Mesendoderm (in vitro differentiated cells): ENCODE data around the gene NDUFA12.

Source experiments
- DNase-seq: peaks from one replicate; pipeline ENCODE4 v3.0.0; 2013
- H2AK5ac ChIP-seq: 2 replicates; pipeline ENCODE4 v1.6.1; 2013; ENCODE audit warnings: low read length, inconsistent platforms
- H2BK120ac ChIP-seq: 2 replicates; pipeline ENCODE4 v1.6.1; 2013; ENCODE audit warnings: low read depth, mild to moderate bottlenecking, low read length, moderate library complexity, mixed read lengths
- H2BK15ac ChIP-seq: replicated peaks from 2 replicates; pipeline ENCODE4 v1.6.1; 2013; ENCODE audit warnings: low read depth, mild to moderate bottlenecking, moderate library complexity
- H2BK5ac ChIP-seq: 2 replicates; pipeline ENCODE4 v1.6.1; 2013; ENCODE audit warnings: low read length, inconsistent platforms
- H3K18ac ChIP-seq: 2 replicates; pipeline ENCODE4 v1.6.1; 2013; ENCODE audit warnings: mild to moderate bottlenecking, low read length, mixed read lengths
- H3K23ac ChIP-seq: one replicate; pipeline ENCODE4 v1.6.1; 2013; ENCODE audit warnings: low read length
- H3K27ac ChIP-seq: 2 replicates; pipeline ENCODE4 v1.5.1; 2013; ENCODE audit warnings: low read depth, mild to moderate bottlenecking, inconsistent platforms, low read length, moderate library complexity
- H3K27me3 ChIP-seq: 2 replicates; pipeline ENCODE4 v1.6.1; 2013; ENCODE audit warnings: low read length, control low read depth, mild to moderate bottlenecking, inconsistent platforms; ENCODE audit not compliant: insufficient read depth, poor library complexity
- H3K36me3 ChIP-seq: 2 replicates; pipeline ENCODE4 v1.6.1; 2013; ENCODE audit warnings: low read length, inconsistent platforms; ENCODE audit not compliant: control insufficient read depth, insufficient read depth
- H3K4ac ChIP-seq: one replicate; pipeline ENCODE4 v1.6.1; 2013; ENCODE audit warnings: low read depth, mild to moderate bottlenecking, low read length, moderate library complexity
- H3K4me1 ChIP-seq: 2 replicates; pipeline ENCODE4 v1.6.1; 2013; ENCODE audit warnings: low read depth, low read length, inconsistent platforms; ENCODE audit not compliant: control insufficient read depth
- H3K4me2 ChIP-seq: 2 replicates; pipeline ENCODE4 v1.6.1; 2013; ENCODE audit warnings: low read length
- H3K4me3 ChIP-seq: 2 replicates; pipeline ENCODE4 v1.5.1; 2013; ENCODE audit warnings: mild to moderate bottlenecking, low read length
- H3K56ac ChIP-seq: one replicate; pipeline ENCODE4 v1.6.1; 2013; ENCODE audit warnings: low read length
- H3K79me1 ChIP-seq: 2 replicates; pipeline ENCODE4 v1.6.1; 2013; ENCODE audit warnings: low read length, inconsistent platforms
- H3K79me2 ChIP-seq: 2 replicates; pipeline ENCODE4 v1.6.1; 2013; ENCODE audit warnings: mild to moderate bottlenecking, low read length; ENCODE audit not compliant: control insufficient read depth, insufficient read depth
- H3K9ac ChIP-seq: 2 replicates; pipeline ENCODE4 v1.6.1; 2013; ENCODE audit warnings: low read length, inconsistent platforms
- H4K5ac ChIP-seq: one replicate; pipeline ENCODE4 v1.6.1; 2013; ENCODE audit warnings: low read length
- H4K8ac ChIP-seq: one replicate; pipeline ENCODE4 v1.6.1; 2013; ENCODE audit warnings: low read depth, mild to moderate bottlenecking, control low read depth, low read length, moderate library complexity
- WGBS: extraction: QIAGEN DNeasy Blood & Tissue Kit; methylation state at CpG from one replicate; pipeline ENCODE4 v1.1.7; 2013; ENCODE audit warnings: low lambda C conversion rate, missing lambda C conversion rate; ENCODE audit not compliant: insufficient coverage; ENCODE audit errors: extremely low coverage; 5-methylcytosine and 5-hydroxymethylcytosine counted together

Gene NDUFA12

GRCh38 chr12:95016120-95016519 lies 12.6 kb upstream of the NDUFA12 start:
- no peaks in the 10 kb centered on the region for H3K4me1 ChIP-seq
- 100% methylated on average over 2 of the region's 2 CpGs for WGBS
- no peak overlapping the region for H3K9ac ChIP-seq
- no peak overlapping the region for H2BK5ac ChIP-seq
- no peak overlapping the region for H3K18ac ChIP-seq
- H2BK15ac ChIP-seq: no peak overlapping the region
- H2BK120ac ChIP-seq: no peak overlapping the region
- H3K27me3 ChIP-seq: no peaks in the 10 kb centered on the region
- no peak overlapping the region for H3K56ac ChIP-seq
- no peaks in the 10 kb centered on the region for H3K79me1 ChIP-seq
- H3K4me3 ChIP-seq: no peak overlapping the region
- H3K4me2 ChIP-seq: no peak overlapping the region
- no peak overlapping the region for H3K4ac ChIP-seq
- H2AK5ac ChIP-seq: no peak overlapping the region
- H3K79me2 ChIP-seq: no peaks in the 10 kb centered on the region
- H3K36me3 ChIP-seq: no peaks in the 10 kb centered on the region
- H3K27ac ChIP-seq: no peak overlapping the region
- no peak for DNase-seq
- no peak overlapping the region for H4K5ac ChIP-seq
- H3K23ac ChIP-seq: no peak overlapping the region
- H4K8ac ChIP-seq: no peak overlapping the region

DNA sequence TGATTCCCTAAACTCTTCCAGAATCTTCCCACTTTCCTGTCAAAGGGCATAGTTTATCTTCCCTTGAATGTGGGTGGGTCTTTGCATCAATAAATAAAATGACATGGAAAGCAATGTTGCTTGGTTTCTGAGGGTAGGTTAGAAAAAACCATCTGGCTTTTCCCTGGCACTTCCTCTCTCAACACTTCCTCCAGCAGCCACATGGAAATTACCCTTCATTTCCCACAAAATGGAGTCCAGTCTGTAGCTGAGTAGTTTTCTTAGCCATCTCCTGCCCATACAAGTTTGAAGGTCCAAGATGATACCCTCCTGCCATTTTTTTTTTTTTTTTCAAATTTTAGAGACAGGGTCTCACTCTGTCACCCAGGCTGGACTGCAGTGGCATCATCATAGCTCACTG lies 11.1 kb upstream of the NDUFA12 start:
- H3K79me2 ChIP-seq: no peaks in the 10 kb centered on the region
- H2BK120ac ChIP-seq: no peak overlapping the region
- H3K9ac ChIP-seq: no peak overlapping the region
- no peak overlapping the region for H4K5ac ChIP-seq
- no peak overlapping the region for H3K27ac ChIP-seq
- no peak overlapping the region for H3K4me3 ChIP-seq
- no peak overlapping the region for H4K8ac ChIP-seq
- H3K56ac ChIP-seq: no peak overlapping the region
- no peaks in the 10 kb centered on the region for H3K79me1 ChIP-seq
- H3K18ac ChIP-seq: no peak overlapping the region
- no peak overlapping the region for H2BK15ac ChIP-seq
- no peak overlapping the region for H3K4me2 ChIP-seq
- H2AK5ac ChIP-seq: no peak overlapping the region
- no peak overlapping the region for H3K23ac ChIP-seq
- no peaks in the 10 kb centered on the region for H3K27me3 ChIP-seq
- DNase-seq: no peak
- no peaks in the 10 kb centered on the region for H3K36me3 ChIP-seq
- H2BK5ac ChIP-seq: no peak overlapping the region
- H3K4ac ChIP-seq: no peak overlapping the region
- H3K4me1 ChIP-seq: no peaks in the 10 kb centered on the region

- Histone ChIP-seq H3K4me1 (no peaks in the 10 kb centered on the region), H3K36me3 (no peaks in the 10 kb centered on the region), H4K8ac (no peak overlapping the region), H3K56ac (no peak overlapping the region), H3K27ac (no peak overlapping the region), H3K4me2 (no peak overlapping the region), H2BK120ac (no peak overlapping the region), H3K9ac (no peak overlapping the region), H3K4ac (no peak overlapping the region), H2BK15ac (no peak overlapping the region), H3K79me1 (peaks cover 2% of the 10 kb centered on the region), H3K4me3 (no peak overlapping the region), H2AK5ac (no peak overlapping the region), H4K5ac (no peak overlapping the region), H2BK5ac (no peak overlapping the region), H3K79me2 (no peaks in the 10 kb centered on the region), H3K18ac (no peak overlapping the region), H3K27me3 (no peaks in the 10 kb centered on the region), H3K23ac (no peak overlapping the region)
- WGBS: no CpG with 5 or more reads among the region's 4 CpGs
- no peak for DNase-seq
These were observed 2.7 kb upstream of the NDUFA12 start for GRCh38 chr12:95006206-95006605.

DNA sequence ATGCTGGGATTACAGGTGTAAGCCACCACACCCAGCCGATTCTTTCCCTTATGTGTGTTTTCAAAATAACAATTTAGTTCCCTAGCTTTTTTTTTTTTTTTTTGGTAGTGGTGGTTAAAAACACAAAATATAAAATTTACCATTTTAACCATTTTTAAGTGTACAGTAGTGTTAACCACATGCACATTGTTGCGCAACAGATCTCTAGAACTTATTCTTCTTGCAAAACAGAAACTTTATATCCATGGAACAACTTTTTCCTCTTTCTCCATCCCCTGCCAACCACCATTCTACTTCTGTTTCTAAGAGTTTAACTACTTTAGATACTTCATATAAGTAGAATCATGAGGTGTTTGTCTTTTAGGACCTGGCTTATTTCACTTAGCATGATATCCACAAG lies 1.1 kb upstream of the NDUFA12 start:
- DNase-seq: no peak
- H3K4me3 ChIP-seq: no peak overlapping the region
- no peak overlapping the region for H3K56ac ChIP-seq
- no peaks in the 10 kb centered on the region for H3K4me1 ChIP-seq
- H2AK5ac ChIP-seq: no peak overlapping the region
- no peak overlapping the region for H2BK120ac ChIP-seq
- no peak overlapping the region for H3K4ac ChIP-seq
- no peaks in the 10 kb centered on the region for H3K79me2 ChIP-seq
- H3K27me3 ChIP-seq: no peaks in the 10 kb centered on the region
- peaks cover 2% of the 10 kb centered on the region for H3K79me1 ChIP-seq
- H3K4me2 ChIP-seq: no peak overlapping the region
- H3K36me3 ChIP-seq: no peaks in the 10 kb centered on the region
- H3K18ac ChIP-seq: no peak overlapping the region
- H2BK15ac ChIP-seq: no peak overlapping the region
- H2BK5ac ChIP-seq: no peak overlapping the region
- H3K9ac ChIP-seq: no peak overlapping the region
- no peak overlapping the region for H4K5ac ChIP-seq
- no peak overlapping the region for H4K8ac ChIP-seq
- no CpG with 5 or more reads among the region's 2 CpGs for WGBS
- no peak overlapping the region for H3K27ac ChIP-seq
- no peak overlapping the region for H3K23ac ChIP-seq

DNA sequence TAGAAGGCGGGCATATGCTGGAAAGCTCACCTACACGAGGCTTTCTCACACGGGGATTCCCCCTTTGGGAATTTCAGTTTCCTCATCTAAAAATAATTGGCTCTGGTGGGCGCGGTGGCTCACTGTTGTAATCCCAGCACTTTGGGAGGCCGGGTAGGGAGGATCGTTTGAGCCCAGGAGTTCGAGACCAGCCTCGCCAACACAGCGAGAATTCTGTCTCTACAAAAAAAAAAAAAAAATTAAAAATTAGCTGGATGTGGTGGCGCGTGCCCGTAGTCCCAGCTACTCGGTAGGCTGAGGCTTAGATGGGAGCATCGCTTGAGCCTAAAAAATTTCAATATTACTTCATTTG lies 400 bp upstream of the NDUFA12 start:
- H3K9ac ChIP-seq: no peak overlapping the region
- H3K27ac ChIP-seq: no peak overlapping the region
- no peak overlapping the region for H3K23ac ChIP-seq
- no peaks in the 10 kb centered on the region for H3K79me2 ChIP-seq
- no peak overlapping the region for H3K4ac ChIP-seq
- no peak overlapping the region for H2BK120ac ChIP-seq
- peak overlapping the region; percentile 91 for H3K18ac ChIP-seq
- H4K5ac ChIP-seq: peak overlapping the region; percentile 87
- H2BK5ac ChIP-seq: no peak overlapping the region
- H2AK5ac ChIP-seq: no peak overlapping the region
- H3K4me1 ChIP-seq: no peaks in the 10 kb centered on the region
- peak overlapping the region; percentile 96 for H4K8ac ChIP-seq
- no peaks in the 10 kb centered on the region for H3K36me3 ChIP-seq
- H3K56ac ChIP-seq: peak overlapping the region; percentile 56
- no peak overlapping the region for H2BK15ac ChIP-seq
- no peak overlapping the region for H3K4me2 ChIP-seq
- no peak overlapping the region for H3K4me3 ChIP-seq
- no peak for DNase-seq
- H3K79me1 ChIP-seq: peaks cover 2% of the 10 kb centered on the region
- WGBS: no CpG with 5 or more reads among the region's 15 CpGs
- no peaks in the 10 kb centered on the region for H3K27me3 ChIP-seq

DNA sequence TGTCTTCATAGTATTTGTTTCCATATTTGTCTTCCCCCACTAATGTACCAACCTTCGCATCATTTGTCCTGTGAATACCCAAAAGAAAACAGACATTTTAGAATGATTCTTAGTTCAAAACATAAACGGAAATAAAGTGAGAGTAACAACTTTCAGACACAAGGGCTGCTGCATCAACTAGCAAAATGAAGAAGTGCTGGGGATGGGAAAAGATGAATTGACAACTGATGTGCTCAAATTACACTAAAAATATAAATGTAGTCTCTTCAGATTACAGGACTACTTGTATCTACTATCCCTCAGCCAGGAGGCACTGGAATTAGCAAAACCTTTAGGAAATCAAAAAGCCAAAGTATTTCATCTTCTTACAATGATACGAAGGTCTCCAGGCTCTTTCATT lies 743 bp downstream of the NDUFA12 start:
- no peak for DNase-seq
- H3K79me1 ChIP-seq: peaks cover 3% of the 10 kb centered on the region
- H2BK5ac ChIP-seq: no peak overlapping the region
- H3K9ac ChIP-seq: peak overlapping the region; percentile 84
- no peak overlapping the region for H2BK15ac ChIP-seq
- H2BK120ac ChIP-seq: no peak overlapping the region
- H2AK5ac ChIP-seq: no peak overlapping the region
- H4K8ac ChIP-seq: no peak overlapping the region
- H3K79me2 ChIP-seq: no peaks in the 10 kb centered on the region
- H3K36me3 ChIP-seq: no peaks in the 10 kb centered on the region
- H3K4me2 ChIP-seq: peak overlapping the region; percentile 89
- H3K4ac ChIP-seq: no peak overlapping the region
- peak overlapping the region; percentile 96 for H3K56ac ChIP-seq
- no peak overlapping the region for H4K5ac ChIP-seq
- H3K27ac ChIP-seq: no peak overlapping the region
- no peak overlapping the region for H3K18ac ChIP-seq
- no CpG with 5 or more reads among the region's 3 CpGs for WGBS
- H3K4me3 ChIP-seq: peak overlapping the region; percentile 94
- H3K23ac ChIP-seq: no peak overlapping the region
- H3K27me3 ChIP-seq: no peaks in the 10 kb centered on the region
- H3K4me1 ChIP-seq: no peaks in the 10 kb centered on the region
